ENCODE results near the gene ICAM5. TPM values are rescaled to one million over a fixed set of nuclear protein-coding genes. Genes with fewer than 3 reads are reported as not detected.
A peak's percentile ranks its signal among the peaks of the same experiment; 100 is the strongest.

The ICAM5 gene
- total RNA-seq, 1 donor from 2014 or later: 0.38 TPM

DNA sequence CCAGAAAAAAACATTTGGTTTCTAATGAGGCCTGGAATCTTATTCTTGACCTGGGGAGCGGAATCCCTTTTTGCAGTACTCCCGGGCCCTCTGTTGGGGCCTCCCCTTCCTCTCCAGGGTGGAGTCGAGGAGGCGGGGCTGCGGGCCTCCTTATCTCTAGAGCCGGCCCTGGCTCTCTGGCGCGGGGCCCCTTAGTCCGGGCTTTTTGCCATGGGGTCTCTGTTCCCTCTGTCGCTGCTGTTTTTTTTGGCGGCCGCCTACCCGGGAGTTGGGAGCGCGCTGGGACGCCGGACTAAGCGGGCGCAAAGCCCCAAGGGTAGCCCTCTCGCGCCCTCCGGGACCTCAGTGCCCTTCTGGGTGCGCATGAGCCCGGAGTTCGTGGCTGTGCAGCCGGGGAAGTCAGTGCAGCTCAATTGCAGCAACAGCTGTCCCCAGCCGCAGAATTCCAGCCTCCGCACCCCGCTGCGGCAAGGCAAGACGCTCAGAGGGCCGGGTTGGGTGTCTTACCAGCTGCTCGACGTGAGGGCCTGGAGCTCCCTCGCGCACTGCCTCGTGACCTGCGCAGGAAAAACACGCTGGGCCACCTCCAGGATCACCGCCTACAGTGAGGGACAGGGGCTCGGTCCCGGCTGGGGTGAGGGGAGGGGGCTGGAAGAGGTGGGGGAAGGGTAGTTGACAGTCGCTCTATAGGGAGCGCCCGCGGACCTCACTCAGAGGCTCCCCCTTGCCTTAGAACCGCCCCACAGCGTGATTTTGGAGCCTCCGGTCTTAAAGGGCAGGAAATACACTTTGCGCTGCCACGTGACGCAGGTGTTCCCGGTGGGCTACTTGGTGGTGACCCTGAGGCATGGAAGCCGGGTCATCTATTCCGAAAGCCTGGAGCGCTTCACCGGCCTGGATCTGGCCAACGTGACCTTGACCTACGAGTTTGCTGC, 2.7 kb upstream of the ICAM5 start, which contains the start of gene ICAM4:
ICAM4 (plus strand) TSS at position 153 of the 935 bp plus-strand sequence; CDS start at position 211, 58 bp downstream.
- intact Hi-C loops (cut with DNase I): no loop called here

DNA sequence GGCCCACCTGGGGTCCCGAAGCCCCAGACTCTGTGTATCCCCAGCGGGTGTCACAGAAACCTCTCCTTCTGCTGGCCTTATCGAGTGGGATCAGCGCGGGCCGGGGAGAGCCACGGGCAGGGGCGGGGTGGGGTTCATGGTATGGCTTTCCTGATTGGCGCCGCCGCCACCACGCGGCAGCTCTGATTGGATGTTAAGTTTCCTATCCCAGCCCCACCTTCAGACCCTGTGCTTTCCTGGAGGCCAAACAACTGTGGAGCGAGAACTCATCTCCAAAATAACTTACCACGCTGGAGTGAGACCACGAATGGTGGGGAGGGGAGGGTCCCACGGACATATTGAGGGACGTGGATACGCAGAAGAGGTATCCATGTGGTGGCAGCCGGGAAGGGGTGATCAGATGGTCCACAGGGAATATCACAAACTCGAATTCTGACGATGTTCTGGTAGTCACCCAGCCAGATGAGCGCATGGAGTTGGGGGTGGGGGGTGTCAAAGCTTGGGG, 1.0 kb upstream of the ICAM5 start:
- DNase-seq (ENCODE audit: missing footprints): peak; percentile 67
- no peak for ATAC-seq
- intact Hi-C loops (cut with DNase I): no loop called here

More for the DNA sequence above, 2.7 kb upstream of the ICAM5 start, which contains the start of gene ICAM4:
- peak; percentile 76 for ATAC-seq
- DNase-seq (ENCODE audit: missing footprints): peak; percentile 91

DNA sequence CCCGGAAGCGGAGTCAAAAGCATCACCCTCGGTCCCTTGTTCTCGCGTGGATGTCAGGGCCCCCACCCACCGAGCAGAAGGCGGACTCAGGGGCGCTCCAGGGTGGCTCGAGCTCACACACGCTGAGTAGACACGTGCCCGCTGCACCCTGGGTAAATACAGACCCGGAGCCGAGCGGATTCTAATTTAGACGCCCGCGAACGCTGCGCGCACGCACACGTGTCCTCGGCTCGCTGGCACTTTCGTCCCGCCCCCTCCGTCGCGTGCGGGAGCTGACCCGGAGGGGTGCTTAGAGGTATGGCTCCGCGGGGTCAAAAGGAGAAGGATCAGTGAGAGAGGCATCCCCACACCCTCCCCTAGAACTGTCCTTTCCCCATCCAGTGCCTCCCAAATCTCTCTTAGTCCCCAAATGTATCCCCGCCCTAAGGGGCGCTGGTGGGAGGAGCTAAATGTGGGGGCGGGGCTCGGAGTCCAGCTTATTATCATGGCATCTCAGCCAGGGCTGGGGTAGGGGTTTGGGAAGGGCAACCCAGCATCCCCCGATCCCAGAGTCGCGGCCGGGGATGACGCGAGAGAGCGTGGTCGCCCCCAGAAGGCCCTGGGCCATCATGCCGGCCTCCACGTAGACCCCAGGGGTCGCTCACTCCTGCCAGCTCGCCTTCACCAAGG, 451 bp upstream of the ICAM5 start:
- intact Hi-C loops (cut with DNase I): no loop called here
- DNase-seq (ENCODE audit: missing footprints): peak; percentile 75
- no peak for ATAC-seq

DNA sequence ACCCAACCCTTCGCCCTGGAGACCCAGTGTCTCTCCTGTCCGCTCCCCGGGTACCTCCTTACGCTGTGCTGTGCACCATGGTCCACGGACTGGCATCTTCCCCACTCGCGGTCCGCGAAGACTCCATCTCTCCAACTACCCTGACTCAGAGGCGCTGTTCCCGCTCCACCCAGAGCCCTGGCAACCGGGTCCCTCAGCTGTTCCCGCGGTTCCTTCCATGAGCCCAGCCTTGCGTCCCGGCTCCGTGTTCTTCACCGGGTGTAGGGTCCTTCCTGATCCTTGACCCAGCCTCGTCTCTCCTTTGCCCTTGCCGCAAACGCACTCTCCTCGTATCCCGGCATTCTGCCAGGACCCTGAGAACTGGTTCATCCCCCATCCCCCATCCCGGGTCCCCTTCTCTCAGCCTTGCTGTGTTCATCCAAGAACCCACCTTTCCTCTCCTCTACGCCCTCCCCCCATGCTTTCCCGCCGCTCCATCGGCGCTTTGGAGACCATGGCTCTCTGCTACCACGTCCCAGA, 664 bp downstream of the ICAM5 start:
- peak; percentile 55 for DNase-seq (ENCODE audit: missing footprints)
- intact Hi-C loops (cut with DNase I): no loop called here
- ATAC-seq: no peak

DNA sequence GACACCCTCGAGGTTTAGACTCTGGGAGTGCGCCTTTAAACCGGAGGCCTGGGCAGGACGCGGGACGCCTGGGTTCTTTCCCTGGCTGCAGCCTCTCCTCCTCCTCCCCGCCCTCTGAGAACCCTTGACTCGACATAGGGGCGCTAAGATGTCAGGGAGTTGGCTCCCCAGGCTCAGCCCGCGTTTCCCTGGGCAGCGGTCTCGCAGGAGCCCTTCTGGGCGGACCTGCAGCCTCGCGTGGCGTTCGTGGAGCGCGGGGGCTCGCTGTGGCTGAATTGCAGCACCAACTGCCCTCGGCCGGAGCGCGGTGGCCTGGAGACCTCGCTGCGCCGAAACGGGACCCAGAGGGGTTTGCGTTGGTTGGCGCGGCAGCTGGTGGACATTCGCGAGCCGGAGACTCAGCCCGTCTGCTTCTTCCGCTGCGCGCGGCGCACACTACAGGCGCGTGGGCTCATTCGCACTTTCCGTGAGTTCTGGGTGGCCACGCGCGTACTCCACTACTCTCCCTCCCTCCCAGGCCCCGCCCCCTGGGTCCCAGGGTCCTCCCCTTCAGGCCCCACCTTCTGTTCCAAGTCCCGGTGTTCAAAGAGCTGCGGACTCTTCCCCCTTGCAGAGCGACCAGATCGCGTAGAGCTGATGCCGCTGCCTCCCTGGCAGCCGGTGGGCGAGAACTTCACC, 1.3 kb downstream of the ICAM5 start:
- ATAC-seq: peak; percentile 51
- intact Hi-C loops (cut with DNase I): no loop called here
- DNase-seq (ENCODE audit: missing footprints): peak; percentile 91

DNA sequence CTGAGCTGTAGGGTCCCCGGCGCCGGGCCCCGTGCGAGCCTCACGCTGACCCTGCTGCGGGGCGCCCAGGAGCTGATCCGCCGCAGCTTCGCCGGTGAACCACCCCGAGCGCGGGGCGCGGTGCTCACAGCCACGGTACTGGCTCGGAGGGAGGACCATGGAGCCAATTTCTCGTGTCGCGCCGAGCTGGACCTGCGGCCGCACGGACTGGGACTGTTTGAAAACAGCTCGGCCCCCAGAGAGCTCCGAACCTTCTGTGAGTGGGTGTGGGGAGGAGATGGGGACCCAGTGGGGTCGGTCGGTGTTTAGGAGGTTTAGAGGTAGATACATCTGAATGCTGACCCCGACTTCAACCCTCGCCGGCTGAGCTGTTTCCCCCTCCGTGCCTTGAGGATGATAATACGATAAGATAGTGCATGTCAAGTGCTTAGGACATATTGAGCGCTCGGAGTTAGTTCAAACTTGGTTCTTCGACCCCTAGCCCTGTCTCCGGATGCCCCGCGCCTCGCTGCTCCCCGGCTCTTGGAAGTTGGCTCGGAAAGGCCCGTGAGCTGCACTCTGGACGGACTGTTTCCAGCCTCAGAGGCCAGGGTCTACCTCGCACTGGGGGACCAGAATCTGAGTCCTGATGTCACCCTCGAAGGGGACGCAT, 1.9 kb downstream of the ICAM5 start:
- intact Hi-C loops (cut with DNase I): no loop called here
- no peak for DNase-seq (ENCODE audit: missing footprints)
- ATAC-seq: no peak

DNA sequence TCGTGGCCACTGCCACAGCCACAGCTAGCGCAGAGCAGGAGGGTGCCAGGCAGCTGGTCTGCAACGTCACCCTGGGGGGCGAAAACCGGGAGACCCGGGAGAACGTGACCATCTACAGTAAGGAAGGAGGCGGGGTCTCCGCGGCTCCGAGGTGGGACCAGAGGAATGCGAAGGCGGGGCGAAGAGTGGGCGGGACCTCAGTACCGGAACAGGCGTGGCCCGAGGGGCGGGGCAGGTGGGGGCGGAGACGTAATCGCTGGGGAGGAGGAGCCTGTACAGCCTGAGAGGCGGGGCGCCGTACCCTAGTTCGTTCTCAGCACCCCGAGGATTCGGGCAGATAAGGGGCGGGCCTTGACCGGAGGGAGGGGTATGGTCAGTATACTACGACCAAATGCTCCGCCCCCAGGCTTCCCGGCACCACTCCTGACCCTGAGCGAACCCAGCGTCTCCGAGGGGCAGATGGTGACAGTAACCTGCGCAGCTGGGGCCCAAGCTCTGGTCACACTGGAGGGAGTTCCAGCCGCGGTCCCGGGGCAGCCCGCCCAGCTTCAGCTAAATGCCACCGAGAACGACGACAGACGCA, 2.5 kb downstream of the ICAM5 start:
- intact Hi-C loops (cut with DNase I): no loop called here
- DNase-seq (ENCODE audit: missing footprints): peak; percentile 91
- ATAC-seq: peak; percentile 63

DNA sequence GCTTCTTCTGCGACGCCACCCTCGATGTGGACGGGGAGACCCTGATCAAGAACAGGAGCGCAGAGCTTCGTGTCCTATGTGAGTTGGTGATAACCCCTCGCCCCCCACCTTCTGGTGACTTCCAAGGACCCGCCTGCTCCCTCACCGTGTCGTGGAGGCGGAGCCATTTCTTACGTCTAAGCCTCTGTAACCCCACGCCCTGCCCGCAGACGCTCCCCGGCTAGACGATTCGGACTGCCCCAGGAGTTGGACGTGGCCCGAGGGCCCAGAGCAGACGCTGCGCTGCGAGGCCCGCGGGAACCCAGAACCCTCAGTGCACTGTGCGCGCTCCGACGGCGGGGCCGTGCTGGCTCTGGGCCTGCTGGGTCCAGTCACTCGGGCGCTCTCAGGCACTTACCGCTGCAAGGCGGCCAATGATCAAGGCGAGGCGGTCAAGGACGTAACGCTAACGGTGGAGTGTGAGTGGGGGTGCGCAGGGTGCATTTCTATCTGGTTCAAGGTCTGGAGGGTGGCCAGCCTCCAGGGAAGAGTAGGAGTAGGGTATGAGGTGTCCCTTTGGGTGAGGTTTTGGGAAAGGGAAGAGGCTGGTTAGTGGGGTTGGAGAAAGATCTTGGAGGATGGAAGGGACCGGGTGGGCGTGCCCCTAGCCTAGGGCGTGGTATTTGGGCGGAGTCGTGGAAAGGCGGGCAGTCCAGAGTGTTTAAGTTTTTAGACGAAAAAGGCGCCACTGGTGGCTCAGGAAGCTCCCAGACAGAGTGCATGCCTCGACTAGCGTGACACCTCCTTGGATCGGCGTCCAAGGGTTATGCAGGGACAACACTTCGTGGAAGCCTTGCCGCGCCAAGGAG, 3.3 kb downstream of the ICAM5 start:
- intact Hi-C loops (cut with DNase I): no loop called here
- no peak for ATAC-seq
- peak; percentile 70 for DNase-seq (ENCODE audit: missing footprints)

DNA sequence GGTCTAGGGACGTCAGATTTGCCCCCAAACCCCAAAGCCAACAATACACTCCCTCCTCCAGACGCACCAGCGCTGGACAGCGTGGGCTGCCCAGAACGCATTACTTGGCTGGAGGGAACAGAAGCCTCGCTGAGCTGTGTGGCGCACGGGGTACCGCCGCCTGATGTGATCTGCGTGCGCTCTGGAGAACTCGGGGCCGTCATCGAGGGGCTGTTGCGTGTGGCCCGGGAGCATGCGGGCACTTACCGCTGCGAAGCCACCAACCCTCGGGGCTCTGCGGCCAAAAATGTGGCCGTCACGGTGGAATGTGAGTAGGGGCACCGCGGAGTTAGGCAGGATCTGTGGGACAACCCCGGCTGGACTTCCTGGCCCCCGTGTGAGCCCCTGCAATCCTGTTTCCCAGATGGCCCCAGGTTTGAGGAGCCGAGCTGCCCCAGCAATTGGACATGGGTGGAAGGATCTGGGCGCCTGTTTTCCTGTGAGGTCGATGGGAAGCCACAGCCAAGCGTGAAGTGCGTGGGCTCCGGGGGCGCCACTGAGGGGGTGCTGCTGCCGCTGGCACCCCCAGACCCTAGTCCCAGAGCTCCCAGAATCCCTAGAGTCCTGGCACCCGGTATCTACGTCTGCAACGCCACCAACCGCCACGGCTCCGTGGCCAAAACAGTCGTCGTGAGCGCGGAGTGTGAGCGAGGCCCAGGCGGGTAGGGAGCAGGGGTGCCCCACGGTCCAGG, 4.0 kb downstream of the ICAM5 start:
- ATAC-seq (no peak), DNase-seq (ENCODE audit: missing footprints) (peak; percentile 37)
- intact Hi-C loops (cut with DNase I): no loop called here

DNA sequence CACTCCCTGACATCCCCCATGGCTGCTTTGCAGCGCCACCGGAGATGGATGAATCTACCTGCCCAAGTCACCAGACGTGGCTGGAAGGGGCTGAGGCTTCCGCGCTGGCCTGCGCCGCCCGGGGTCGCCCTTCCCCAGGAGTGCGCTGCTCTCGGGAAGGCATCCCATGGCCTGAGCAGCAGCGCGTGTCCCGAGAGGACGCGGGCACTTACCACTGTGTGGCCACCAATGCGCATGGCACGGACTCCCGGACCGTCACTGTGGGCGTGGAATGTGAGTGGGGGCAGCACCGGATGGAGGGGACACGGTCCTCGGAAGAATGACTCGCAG, 4.6 kb downstream of the ICAM5 start:
- intact Hi-C loops (cut with DNase I): no loop called here
- ATAC-seq (no peak), DNase-seq (ENCODE audit: missing footprints) (peak; percentile 32)

DNA sequence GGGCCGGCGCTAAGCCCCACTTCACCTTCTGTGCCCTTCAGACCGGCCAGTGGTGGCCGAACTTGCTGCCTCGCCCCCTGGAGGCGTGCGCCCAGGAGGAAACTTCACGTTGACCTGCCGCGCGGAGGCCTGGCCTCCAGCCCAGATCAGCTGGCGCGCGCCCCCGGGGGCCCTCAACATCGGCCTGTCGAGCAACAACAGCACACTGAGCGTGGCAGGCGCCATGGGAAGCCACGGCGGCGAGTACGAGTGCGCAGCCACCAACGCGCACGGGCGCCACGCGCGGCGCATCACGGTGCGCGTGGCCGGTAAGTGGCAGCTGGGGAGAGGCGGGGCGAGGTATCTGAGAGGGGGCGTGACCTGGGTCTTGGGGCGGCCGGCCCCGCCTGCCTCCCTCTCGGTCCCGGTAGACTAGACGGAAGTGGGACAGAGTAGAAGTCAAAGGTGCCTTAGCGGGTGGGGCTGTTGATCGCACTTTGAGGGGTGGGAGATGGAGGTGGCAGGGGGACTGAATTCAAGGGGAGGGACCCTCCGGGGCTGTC, 5.6 kb downstream of the ICAM5 start:
- peak; percentile 83 for DNase-seq (ENCODE audit: missing footprints)
- intact Hi-C loops (cut with DNase I): no loop called here
- no peak for ATAC-seq

DNA sequence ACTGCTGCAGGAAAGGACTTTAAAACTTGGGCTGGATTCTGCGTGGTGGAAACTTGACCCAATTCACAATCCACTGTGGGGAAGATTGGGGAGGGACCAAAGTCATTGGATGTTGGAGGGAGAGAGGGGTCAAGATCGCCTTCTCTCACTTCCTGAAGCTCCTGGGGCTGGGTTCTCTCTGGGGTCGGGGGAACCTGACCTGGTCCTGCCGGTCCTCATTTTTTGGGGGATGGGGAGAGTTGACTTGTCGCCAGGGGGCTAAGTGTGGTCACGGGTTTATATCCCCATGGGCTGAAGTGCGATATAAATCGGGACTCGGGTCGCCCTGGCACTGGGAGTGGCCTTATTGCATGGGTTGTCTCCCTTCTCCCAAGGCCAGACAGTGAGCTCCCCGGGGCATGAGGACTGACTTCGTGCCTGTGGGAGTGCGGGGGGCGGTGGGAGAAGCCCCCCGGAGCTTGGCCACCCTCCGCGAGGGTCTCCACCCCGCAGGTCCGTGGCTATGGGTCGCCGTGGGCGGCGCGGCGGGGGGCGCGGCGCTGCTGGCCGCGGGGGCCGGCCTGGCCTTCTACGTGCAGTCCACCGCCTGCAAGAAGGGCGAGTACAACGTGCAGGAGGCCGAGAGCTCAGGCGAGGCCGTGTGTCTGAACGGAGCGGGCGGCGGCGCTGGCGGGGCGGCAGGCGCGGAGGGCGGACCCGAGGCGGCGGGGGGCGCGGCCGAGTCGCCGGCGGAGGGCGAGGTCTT, 6.3 kb downstream of the ICAM5 start:
- intact Hi-C loops (cut with DNase I): no loop called here
- peak; percentile 45 for DNase-seq (ENCODE audit: missing footprints)
- ATAC-seq: no peak

DNA sequence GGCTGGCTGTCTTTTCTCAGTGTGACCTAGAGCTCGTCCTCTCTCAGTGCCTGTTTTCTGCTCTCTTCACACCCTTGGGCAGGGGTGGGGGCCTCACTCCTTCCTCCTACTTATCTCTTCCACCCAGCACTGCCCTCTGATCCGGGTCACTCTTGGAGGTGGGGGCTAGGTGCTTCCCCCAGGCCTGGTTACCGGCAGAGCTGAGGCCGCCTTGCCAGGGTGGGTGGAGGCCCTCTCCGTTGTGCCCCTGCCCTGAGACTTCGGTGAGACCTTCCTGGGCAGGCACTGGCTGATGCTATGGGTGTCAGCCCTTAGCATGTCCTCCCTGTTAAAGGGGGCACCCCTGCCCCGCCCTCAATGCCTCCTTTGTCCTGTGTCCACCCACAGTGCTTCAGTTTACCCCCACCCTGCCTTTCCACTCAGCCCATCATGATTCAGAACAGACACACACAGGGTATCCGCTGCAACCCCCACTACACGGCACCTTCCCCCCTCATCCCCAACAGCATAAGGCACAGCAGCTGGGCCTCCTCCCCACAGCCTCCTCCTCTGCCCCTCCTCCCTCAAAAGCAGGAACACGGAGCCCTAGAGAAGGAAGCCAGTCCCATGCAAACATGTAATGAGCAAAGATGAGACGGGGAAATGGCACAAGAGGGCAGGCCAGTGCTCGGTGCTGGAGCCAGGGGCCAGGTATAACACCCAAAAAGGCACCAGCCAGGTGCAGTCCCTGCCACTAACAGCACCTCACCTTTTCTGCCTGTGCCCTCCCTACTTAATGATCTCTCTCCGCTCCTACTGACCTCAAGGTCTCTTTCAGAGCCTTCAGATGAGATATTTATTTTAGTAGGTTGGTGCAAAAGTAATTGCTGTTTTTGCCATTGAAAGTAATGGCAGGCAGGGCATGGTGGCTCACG, 10.1 kb downstream of the ICAM5 start:
- ATAC-seq (peak; percentile 28), DNase-seq (ENCODE audit: missing footprints) (peak; percentile 57)
- intact Hi-C loops (cut with DNase I): no loop called here

DNA sequence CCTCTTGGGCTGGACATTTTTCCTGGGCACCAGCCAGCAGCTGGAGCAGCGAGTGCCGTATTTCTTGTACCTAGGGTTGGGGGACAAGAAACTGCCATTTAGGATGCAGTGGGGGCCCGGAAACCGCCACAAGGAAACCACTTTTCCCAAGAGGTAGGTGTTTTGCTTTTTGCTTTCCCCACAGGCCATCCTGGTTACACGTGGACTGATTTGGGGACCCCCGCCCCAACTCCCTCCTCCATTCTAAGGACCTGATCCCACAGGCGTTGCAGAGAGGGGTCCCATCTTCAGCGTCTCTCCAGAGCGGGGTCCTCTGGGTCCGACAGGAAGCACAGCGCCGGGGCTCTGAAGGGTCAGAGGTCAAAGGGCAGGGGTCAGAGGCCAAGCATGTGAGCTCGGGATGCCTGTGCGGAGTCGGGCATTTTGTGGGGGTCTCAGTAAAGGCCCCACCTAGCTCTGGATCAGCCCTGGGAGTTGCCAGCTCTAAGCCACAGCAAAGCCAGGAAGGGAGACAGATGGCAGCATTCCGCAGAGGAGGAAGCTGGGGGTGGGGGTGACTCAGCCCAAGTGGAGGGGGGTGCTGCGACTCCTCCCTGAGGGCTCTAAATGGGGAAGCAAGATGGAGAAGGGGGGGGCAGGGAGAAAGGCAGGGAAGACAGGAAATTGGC, 15.5 kb downstream of the ICAM5 start:
- intact Hi-C loops (cut with DNase I): no loop called here
- DNase-seq (ENCODE audit: missing footprints): peak; percentile 74
- peak; percentile 47 for ATAC-seq
